Osteocyte (in vitro differentiated cells): ENCODE measurements around the gene ZNF827. TPM values are rescaled to one million over a fixed set of nuclear protein-coding genes. Genes with fewer than 3 reads are reported as not detected.

Source experiments
- DNase-seq: peaks from one replicate; pipeline ENCODE4 v3.0.0; 2021; ENCODE audit warnings: mixed read lengths; ENCODE audit not compliant: unreplicated experiment; ENCODE audit errors: extremely low spot score
- H3K27ac Mint-ChIP-seq: one replicate; pipeline ENCODE4 v1.8.0; 2021; ENCODE audit warnings: mild to moderate bottlenecking, mixed read lengths; ENCODE audit not compliant: unreplicated experiment
- H3K27me3 Mint-ChIP-seq: one replicate; pipeline ENCODE4 v1.8.0; 2021; ENCODE audit warnings: mixed read lengths; ENCODE audit not compliant: unreplicated experiment
- H3K36me3 Mint-ChIP-seq: one replicate; pipeline ENCODE4 v1.8.0; 2021; ENCODE audit warnings: mixed read lengths; ENCODE audit not compliant: unreplicated experiment
- H3K4me1 Mint-ChIP-seq: one replicate; pipeline ENCODE4 v1.8.0; 2021; ENCODE audit warnings: mixed read lengths; ENCODE audit not compliant: unreplicated experiment
- H3K4me3 Mint-ChIP-seq: one replicate; pipeline ENCODE4 v1.8.0; 2021; ENCODE audit warnings: mild to moderate bottlenecking, moderate library complexity, mixed read lengths; ENCODE audit not compliant: unreplicated experiment
- H3K9me3 Mint-ChIP-seq: one replicate; pipeline ENCODE4 v1.8.0; 2021; ENCODE audit warnings: mixed read lengths; ENCODE audit not compliant: unreplicated experiment
- CTCF ChIP-seq: fragments of 200-600 bp; sonication (generic); IDR thresholded peaks from 2 replicates; pipeline ENCODE4 v1.5.0; 2021; ENCODE audit warnings: antibody characterized with exemption, mild to moderate bottlenecking, moderate library complexity
- total RNA-seq: library from RNA; stranded (reverse); gene quantifications from 2 replicates; pipeline ENCODE4 v1.2.1, GENCODE V29; 2021

Gene ZNF827
- total RNA-seq, 1 donor from 2014 or later = 22.5 TPM

DNA sequence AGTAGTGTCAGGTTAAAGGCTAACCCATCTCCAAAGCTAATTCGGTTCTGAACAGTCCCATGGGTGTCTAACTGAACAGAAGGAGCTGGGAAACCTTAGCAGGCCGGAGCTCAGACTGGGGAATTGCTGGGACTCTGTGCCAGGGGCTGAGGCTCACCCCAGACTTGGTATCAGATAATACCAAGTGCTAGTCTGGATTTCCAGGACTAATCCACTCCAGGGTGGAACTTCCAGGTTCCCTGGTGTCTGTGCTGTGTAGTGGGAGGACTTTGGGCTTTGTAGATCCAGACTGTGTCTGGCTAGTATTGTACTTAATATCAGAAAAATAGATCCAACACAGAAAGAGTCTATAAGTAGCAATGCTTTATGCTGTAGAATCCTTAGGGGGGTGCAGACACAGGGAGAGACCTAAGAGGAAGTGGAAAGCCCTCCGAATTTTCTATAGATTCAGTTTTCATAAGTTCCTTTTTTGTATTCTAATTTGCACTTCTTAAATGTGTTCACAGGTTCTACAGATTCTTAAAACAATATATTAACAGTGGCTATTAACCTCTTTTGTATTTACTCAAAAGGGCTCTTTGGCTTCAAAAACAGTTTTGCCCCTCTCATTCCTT lies 4.1 kb downstream of the ZNF827 start:
- peak overlapping the region; percentile 97 for H3K27ac Mint-ChIP-seq

GRCh38 chr4:145933134-145933533 lies 5.5 kb downstream of the ZNF827 start:
- H3K36me3 Mint-ChIP-seq = no peaks in the 10 kb centered on the region
- H3K9me3 Mint-ChIP-seq = no peaks in the 10 kb centered on the region
- H3K27ac Mint-ChIP-seq = no peak overlapping the region
- no peak for TF ChIP-seq CTCF
- peaks cover 46% of the 10 kb centered on the region for H3K4me1 Mint-ChIP-seq
- DNase-seq = no peak
- no peaks in the 10 kb centered on the region for H3K27me3 Mint-ChIP-seq
- H3K4me3 Mint-ChIP-seq = no peak overlapping the region

More for the DNA sequence above, 4.1 kb downstream of the ZNF827 start:
- H3K27me3 Mint-ChIP-seq = no peaks in the 10 kb centered on the region
- TF ChIP-seq CTCF = no peak
- H3K36me3 Mint-ChIP-seq = no peaks in the 10 kb centered on the region
- H3K9me3 Mint-ChIP-seq = no peaks in the 10 kb centered on the region
- H3K4me1 Mint-ChIP-seq = peaks cover 51% of the 10 kb centered on the region
- no peak for DNase-seq
- peak overlapping the region; percentile 8 for H3K4me3 Mint-ChIP-seq

- Mint-ChIP-seq H3K4me3 (no peak overlapping the region), H3K4me1 (peaks cover 46% of the 10 kb centered on the region)
- no peak for DNase-seq
These were observed 7.2 kb downstream of the ZNF827 start for GRCh38 chr4:145931403-145931802.

GRCh38 chr4:145930592-145930991 lies 8.0 kb downstream of the ZNF827 start:
- Mint-ChIP-seq H3K36me3 (peaks cover 4% of the 10 kb centered on the region), H3K4me1 (peaks cover 40% of the 10 kb centered on the region), H3K4me3 (no peak overlapping the region), H3K9me3 (no peaks in the 10 kb centered on the region), H3K27ac (no peak overlapping the region), H3K27me3 (no peaks in the 10 kb centered on the region)
- no peak for TF ChIP-seq CTCF
- DNase-seq = no peak

More at GRCh38 chr4:145931403-145931802, 7.2 kb downstream of the ZNF827 start:
- Mint-ChIP-seq H3K9me3 (no peaks in the 10 kb centered on the region), H3K36me3 (no peaks in the 10 kb centered on the region), H3K27me3 (no peaks in the 10 kb centered on the region), H3K27ac (no peak overlapping the region)
- TF ChIP-seq CTCF = no peak

GRCh38 chr4:145929415-145930178 lies 9.0 kb downstream of the ZNF827 start:
- peaks cover 30% of the 10 kb centered on the region for H3K4me1 Mint-ChIP-seq
- no peak overlapping the region for H3K4me3 Mint-ChIP-seq
- no peaks in the 10 kb centered on the region for H3K27me3 Mint-ChIP-seq
- no peak for DNase-seq
- no peak for TF ChIP-seq CTCF
- H3K36me3 Mint-ChIP-seq = peaks cover 4% of the 10 kb centered on the region
- no peak overlapping the region for H3K27ac Mint-ChIP-seq
- no peaks in the 10 kb centered on the region for H3K9me3 Mint-ChIP-seq
